ENCODE data around the gene UBL3. TPM values are rescaled to one million over a fixed set of nuclear protein-coding genes. Genes with fewer than 3 reads are reported as not detected.

Gene UBL3
- polyA plus RNA-seq, 1 of the 3 experiments (the other 2 are of a cell fraction), result 5.8 TPM

DNA sequence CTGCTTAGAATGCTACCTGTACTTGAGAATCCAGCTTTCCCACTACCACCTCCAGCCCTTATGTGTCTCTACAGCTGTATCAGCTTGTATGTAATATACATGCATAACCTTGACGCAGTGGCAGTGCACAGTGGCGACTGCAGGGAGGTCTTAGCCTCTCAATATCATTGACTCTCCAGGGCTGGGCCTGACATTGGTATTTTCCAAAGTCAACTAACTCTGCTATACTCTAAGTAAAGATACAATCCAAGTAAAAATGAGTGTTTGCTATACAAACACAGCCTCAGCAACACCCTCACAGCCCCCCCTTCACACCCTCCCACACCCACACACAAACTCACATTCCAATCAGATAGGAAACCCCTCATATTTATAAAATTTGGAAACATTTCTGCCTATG is 6.7 kb upstream of the UBL3 start:
- no peak overlapping the region for H3K9ac ChIP-seq
- no peaks in the 10 kb centered on the region for H3K9me3 ChIP-seq
- no peaks in the 10 kb centered on the region for H3K36me3 ChIP-seq (replicated peaks in 1 of 2; ENCODE audit: control insufficient read depth in 1 of 2, insufficient read depth in 2 of 2, low read length in 1 of 2)
- peaks cover 7 to 9% of the 10 kb centered on the region in 2 experiments; a peak in 3 of 4 replicates for H3K4me1 ChIP-seq (ENCODE audit: control insufficient read depth in 1 of 2, insufficient read depth in 2 of 2, low read depth in 1 of 2, low read length in 1 of 2)
- POLR2A ChIA-PET, result no interaction called here
- no peak overlapping the region for H2AFZ ChIP-seq (ENCODE audit: low read depth)
- no peak for DNase-seq
- H3K4me2 ChIP-seq, result no peak overlapping the region
- H3K4me3 ChIP-seq (ENCODE audit: low read depth in 2 of 2, low read length in 1 of 2), result no peak overlapping the region
- CTCF ChIA-PET, result no interaction called here
- 94% methylated on average over 2 of the region's 2 CpGs for WGBS (ENCODE audit: low lambda C conversion rate)
- no peaks in the 10 kb centered on the region for H4K20me1 ChIP-seq (ENCODE audit: insufficient read depth)
- H3F3A ChIP-seq (replicated peaks; ENCODE audit: insufficient read depth), result no peaks in the 10 kb centered on the region
- H3K9me2 ChIP-seq, result no peaks in the 10 kb centered on the region
- no peak overlapping the region for H3K27ac ChIP-seq (ENCODE audit: low read depth in 2 of 2, low read length in 1 of 2)
- H3K79me2 ChIP-seq (ENCODE audit: insufficient read depth), result no peaks in the 10 kb centered on the region
- no peaks in the 10 kb centered on the region for H3K27me3 ChIP-seq (ENCODE audit: insufficient read depth)
- TF ChIP-seq, protein P1, sequence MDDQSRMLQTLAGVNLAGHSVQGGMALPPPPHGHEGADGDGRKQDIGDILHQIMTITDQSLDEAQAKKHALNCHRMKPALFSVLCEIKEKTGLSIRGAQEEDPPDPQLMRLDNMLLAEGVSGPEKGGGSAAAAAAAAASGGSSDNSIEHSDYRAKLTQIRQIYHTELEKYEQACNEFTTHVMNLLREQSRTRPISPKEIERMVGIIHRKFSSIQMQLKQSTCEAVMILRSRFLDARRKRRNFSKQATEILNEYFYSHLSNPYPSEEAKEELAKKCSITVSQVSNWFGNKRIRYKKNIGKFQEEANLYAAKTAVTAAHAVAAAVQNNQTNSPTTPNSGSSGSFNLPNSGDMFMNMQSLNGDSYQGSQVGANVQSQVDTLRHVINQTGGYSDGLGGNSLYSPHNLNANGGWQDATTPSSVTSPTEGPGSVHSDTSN (IDR thresholded peaks at IDR 0.05), result no peak
- TF ChIP-seq NFIC (IDR thresholded peaks at IDR 0.05; ENCODE audit: borderline replicate concordance) (no peak), TEAD4 (IDR thresholded peaks at IDR 0.05; ENCODE audit: borderline replicate concordance, insufficient read depth) (no peak), EZH2phosphoT487 (IDR thresholded peaks at IDR 0.05; ENCODE audit: borderline replicate concordance, low read depth) (no peak), SMC3 (IDR thresholded peaks at IDR 0.05; ENCODE audit: low read depth, low read length) (no peak), FOXM1 (IDR thresholded peaks at IDR 0.05; ENCODE audit: low read depth) (no peak), GABPA (IDR thresholded peaks at IDR 0.05; ENCODE audit: low read depth) (no peak), POLR2AphosphoS5 (IDR thresholded peaks at IDR 0.05; ENCODE audit: low read depth, low read length) (no peak), YY1 (IDR thresholded peaks at IDR 0.05; ENCODE audit: low read depth) (no peak)
- TF ChIP-seq, protein P2, sequence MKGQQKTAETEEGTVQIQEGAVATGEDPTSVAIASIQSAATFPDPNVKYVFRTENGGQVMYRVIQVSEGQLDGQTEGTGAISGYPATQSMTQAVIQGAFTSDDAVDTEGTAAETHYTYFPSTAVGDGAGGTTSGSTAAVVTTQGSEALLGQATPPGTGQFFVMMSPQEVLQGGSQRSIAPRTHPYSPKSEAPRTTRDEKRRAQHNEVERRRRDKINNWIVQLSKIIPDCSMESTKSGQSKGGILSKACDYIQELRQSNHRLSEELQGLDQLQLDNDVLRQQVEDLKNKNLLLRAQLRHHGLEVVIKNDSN (IDR thresholded peaks at IDR 0.05; ENCODE audit: borderline replicate concordance, low read depth), result no peak

DNA sequence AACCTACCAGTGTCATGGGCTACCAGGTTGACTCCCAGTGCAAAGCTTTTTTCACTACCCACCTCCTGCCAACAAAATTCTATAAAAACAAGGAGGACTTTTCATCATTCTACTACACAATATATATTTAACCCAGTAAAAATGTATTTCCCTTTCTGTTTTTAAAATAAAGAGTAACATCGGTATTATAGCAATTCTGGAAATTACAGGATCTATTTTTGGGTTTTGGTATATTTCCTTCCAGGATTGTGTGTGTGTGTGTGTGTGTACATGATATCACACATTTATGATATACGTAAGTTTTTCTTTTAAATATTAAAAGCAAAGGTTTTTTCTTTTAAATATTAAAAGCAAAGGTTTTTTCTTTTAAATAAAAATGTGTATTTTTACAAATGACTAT is 6.0 kb upstream of the UBL3 start:
- no peaks in the 10 kb centered on the region for H3K79me2 ChIP-seq (ENCODE audit: insufficient read depth)
- no peaks in the 10 kb centered on the region for H3K27me3 ChIP-seq (ENCODE audit: insufficient read depth)
- WGBS (ENCODE audit: low lambda C conversion rate), result 82% methylated on average over 2 of the region's 2 CpGs
- no peaks in the 10 kb centered on the region for H3F3A ChIP-seq (replicated peaks; ENCODE audit: insufficient read depth)
- H4K20me1 ChIP-seq (ENCODE audit: insufficient read depth), result no peaks in the 10 kb centered on the region
- H2AFZ ChIP-seq (ENCODE audit: low read depth), result no peak overlapping the region
- H3K9ac ChIP-seq, result no peak overlapping the region
- ChIA-PET CTCF (interaction anchor here (1.5 kb wide), 1 partner anchor 86 kb away, joined by 4 read pairs; no protein-coding TSS in a partner anchor), POLR2A (no interaction called here)
- H3K36me3 ChIP-seq (replicated peaks in 1 of 2; ENCODE audit: control insufficient read depth in 1 of 2, insufficient read depth in 2 of 2, low read length in 1 of 2), result no peaks in the 10 kb centered on the region
- 0 out of 4 replicates have a peak overlapping the region, but pooled peaks of 1 of the 2 experiments have one; percentile 1 for H3K27ac ChIP-seq (ENCODE audit: low read depth in 2 of 2, low read length in 1 of 2)
- no peaks in the 10 kb centered on the region for H3K9me2 ChIP-seq
- H3K4me2 ChIP-seq, result no peak overlapping the region
- DNase-seq, result no peak
- peaks cover 7 to 9% of the 10 kb centered on the region in 2 experiments; a peak in 3 of 4 replicates for H3K4me1 ChIP-seq (ENCODE audit: control insufficient read depth in 1 of 2, insufficient read depth in 2 of 2, low read depth in 1 of 2, low read length in 1 of 2)
- no peaks in the 10 kb centered on the region for H3K9me3 ChIP-seq
- no peak overlapping the region for H3K4me3 ChIP-seq (ENCODE audit: low read depth in 2 of 2, low read length in 1 of 2)
- TF ChIP-seq FOSL2 (IDR thresholded peaks at IDR 0.05; ENCODE audit: borderline replicate concordance, low read depth), result no peak
- no peak for TF ChIP-seq NFIC (IDR thresholded peaks at IDR 0.05; ENCODE audit: borderline replicate concordance)
- TF ChIP-seq GATA2 (CRISPR knock-in tag; IDR thresholded peaks at IDR 0.05), result no peak
- TF ChIP-seq FOXM1 (IDR thresholded peaks at IDR 0.05; ENCODE audit: low read depth), result no peak
- TF ChIP-seq POLR2AphosphoS5 (IDR thresholded peaks at IDR 0.05; ENCODE audit: low read depth, low read length), result no peak
- TF ChIP-seq TAF1 (IDR thresholded peaks at IDR 0.05; ENCODE audit: borderline replicate concordance, low read depth, low read length), result no peak
- no peak for TF ChIP-seq ELF1 (IDR thresholded peaks at IDR 0.05)
- no peak for TF ChIP-seq GABPA (IDR thresholded peaks at IDR 0.05; ENCODE audit: low read depth)
- TF ChIP-seq SIN3A (IDR thresholded peaks at IDR 0.05; ENCODE audit: borderline replicate concordance, low read depth, low read length), result no peak
- TF ChIP-seq, protein P3, sequence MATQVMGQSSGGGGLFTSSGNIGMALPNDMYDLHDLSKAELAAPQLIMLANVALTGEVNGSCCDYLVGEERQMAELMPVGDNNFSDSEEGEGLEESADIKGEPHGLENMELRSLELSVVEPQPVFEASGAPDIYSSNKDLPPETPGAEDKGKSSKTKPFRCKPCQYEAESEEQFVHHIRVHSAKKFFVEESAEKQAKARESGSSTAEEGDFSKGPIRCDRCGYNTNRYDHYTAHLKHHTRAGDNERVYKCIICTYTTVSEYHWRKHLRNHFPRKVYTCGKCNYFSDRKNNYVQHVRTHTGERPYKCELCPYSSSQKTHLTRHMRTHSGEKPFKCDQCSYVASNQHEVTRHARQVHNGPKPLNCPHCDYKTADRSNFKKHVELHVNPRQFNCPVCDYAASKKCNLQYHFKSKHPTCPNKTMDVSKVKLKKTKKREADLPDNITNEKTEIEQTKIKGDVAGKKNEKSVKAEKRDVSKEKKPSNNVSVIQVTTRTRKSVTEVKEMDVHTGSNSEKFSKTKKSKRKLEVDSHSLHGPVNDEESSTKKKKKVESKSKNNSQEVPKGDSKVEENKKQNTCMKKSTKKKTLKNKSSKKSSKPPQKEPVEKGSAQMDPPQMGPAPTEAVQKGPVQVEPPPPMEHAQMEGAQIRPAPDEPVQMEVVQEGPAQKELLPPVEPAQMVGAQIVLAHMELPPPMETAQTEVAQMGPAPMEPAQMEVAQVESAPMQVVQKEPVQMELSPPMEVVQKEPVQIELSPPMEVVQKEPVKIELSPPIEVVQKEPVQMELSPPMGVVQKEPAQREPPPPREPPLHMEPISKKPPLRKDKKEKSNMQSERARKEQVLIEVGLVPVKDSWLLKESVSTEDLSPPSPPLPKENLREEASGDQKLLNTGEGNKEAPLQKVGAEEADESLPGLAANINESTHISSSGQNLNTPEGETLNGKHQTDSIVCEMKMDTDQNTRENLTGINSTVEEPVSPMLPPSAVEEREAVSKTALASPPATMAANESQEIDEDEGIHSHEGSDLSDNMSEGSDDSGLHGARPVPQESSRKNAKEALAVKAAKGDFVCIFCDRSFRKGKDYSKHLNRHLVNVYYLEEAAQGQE (IDR thresholded peaks at IDR 0.05; ENCODE audit: low read depth, low read length), result no peak
- TF ChIP-seq, protein P4, sequence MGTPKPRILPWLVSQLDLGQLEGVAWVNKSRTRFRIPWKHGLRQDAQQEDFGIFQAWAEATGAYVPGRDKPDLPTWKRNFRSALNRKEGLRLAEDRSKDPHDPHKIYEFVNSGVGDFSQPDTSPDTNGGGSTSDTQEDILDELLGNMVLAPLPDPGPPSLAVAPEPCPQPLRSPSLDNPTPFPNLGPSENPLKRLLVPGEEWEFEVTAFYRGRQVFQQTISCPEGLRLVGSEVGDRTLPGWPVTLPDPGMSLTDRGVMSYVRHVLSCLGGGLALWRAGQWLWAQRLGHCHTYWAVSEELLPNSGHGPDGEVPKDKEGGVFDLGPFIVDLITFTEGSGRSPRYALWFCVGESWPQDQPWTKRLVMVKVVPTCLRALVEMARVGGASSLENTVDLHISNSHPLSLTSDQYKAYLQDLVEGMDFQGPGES (IDR thresholded peaks at IDR 0.05; ENCODE audit: low read depth, low read length), result no peak
- no peak for TF ChIP-seq RAD21 (IDR thresholded peaks at IDR 0.05; ENCODE audit: low read length)
- TF ChIP-seq, protein P1 (IDR thresholded peaks at IDR 0.05), result no peak
- no peak for TF ChIP-seq EZH2phosphoT487 (IDR thresholded peaks at IDR 0.05; ENCODE audit: borderline replicate concordance, low read depth)
- no peak for TF ChIP-seq RFX5 (IDR thresholded peaks at IDR 0.05; ENCODE audit: low read length)

Data from SK-N-SH (cell line).